Measurements from ENCODE around the gene ING1. TPM values are rescaled to one million over a fixed set of nuclear protein-coding genes. Genes with fewer than 3 reads are reported as not detected.

Gene ING1, protein sequence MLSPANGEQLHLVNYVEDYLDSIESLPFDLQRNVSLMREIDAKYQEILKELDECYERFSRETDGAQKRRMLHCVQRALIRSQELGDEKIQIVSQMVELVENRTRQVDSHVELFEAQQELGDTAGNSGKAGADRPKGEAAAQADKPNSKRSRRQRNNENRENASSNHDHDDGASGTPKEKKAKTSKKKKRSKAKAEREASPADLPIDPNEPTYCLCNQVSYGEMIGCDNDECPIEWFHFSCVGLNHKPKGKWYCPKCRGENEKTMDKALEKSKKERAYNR
- total RNA-seq (2012; rRNA removed) (9.1 and 11.7 TPM in 2 replicates), polyA plus RNA-seq (2012; rRNA removed) (13.5 and 17.5 TPM in 2 replicates), Bru-seq, nascent RNA (percentile 61 among the genes with signal in this experiment), BruChase-seq, experiment 1, labeled RNA remaining after a 6-hour chase (percentile 60 among the genes with signal in this experiment), BruChase-seq, experiment 2, labeled RNA remaining after a 2-hour chase (percentile 68 among the genes with signal in this experiment)
- 12.9 and 25.4 TPM in 2 replicates for polyA plus RNA-seq (2012; cell fraction: cytosol; rRNA removed)
- 22.3 and 33.7 TPM in 2 replicates for polyA plus RNA-seq (2012; cell fraction: nucleus; rRNA removed; ENCODE audit: low replicate concordance)
- long read RNA-seq, full-length matches to known transcripts, result 40 of 44 reads
- long read RNA-seq, partial matches to known transcripts, result 0 of 44 reads
- long read RNA-seq, other reads (novel, unspliced or antisense), result 4 of 44 reads

DNA sequence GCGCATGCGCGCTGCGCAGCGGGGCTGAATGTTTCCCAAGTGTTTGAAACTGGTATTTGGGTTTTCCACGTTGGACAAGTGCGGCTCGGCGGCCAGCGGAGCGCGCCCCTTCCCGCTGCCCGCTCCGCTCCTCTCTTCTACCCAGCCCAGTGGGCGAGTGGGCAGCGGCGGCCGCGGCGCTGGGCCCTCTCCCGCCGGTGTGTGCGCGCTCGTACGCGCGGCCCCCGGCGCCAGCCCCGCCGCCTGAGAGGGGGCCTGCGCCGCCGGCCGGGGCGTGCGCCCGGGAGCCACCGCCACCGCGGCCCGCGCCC lies at the start of gene ING1:
ING1 (plus strand) TSS at position 59 of the 311 bp plus-strand sequence. CDS start 450 bp downstream, outside the sequence.
- POLR2A ChIA-PET (ENCODE audit: unreplicated experiment), result no interaction called here
- TF ChIP-seq RAD21 (IDR thresholded peaks at IDR 0.05; ENCODE audit: low read length) (no peak), FOS (IDR thresholded peaks at IDR 0.05; ENCODE audit: low read depth, low read length) (no peak), RFX5 (IDR thresholded peaks at IDR 0.05; ENCODE audit: low read depth, low read length) (no peak), SMC3 (IDR thresholded peaks at IDR 0.05; ENCODE audit: low read depth, low read length) (no peak), POLR2A (IDR thresholded peaks at IDR 0.05; ENCODE audit: low read depth, low read length) (no peak), CEBPB (IDR thresholded peaks at IDR 0.05; ENCODE audit: low read depth, low read length) (no peak), BHLHE40 (IDR thresholded peaks at IDR 0.05; ENCODE audit: low read depth, low read length) (no peak), NFE2L2 (IDR thresholded peaks at IDR 0.05; ENCODE audit: low read depth, low read length) (no peak), MAZ (IDR thresholded peaks at IDR 0.05; ENCODE audit: borderline replicate concordance, low read depth, low read length) (no peak), RCOR1 (IDR thresholded peaks at IDR 0.05; ENCODE audit: insufficient replicate concordance, low read length) (no peak), CHD1 (IDR thresholded peaks at IDR 0.05; ENCODE audit: low read depth, low read length) (no peak), MAFK (IDR thresholded peaks at IDR 0.05; ENCODE audit: low read depth, low read length) (no peak), MXI1 (IDR thresholded peaks at IDR 0.05; ENCODE audit: borderline replicate concordance, low read depth, low read length) (no peak; the same call in 1 of the 2 replicates)
- TF ChIP-seq, protein P1, sequence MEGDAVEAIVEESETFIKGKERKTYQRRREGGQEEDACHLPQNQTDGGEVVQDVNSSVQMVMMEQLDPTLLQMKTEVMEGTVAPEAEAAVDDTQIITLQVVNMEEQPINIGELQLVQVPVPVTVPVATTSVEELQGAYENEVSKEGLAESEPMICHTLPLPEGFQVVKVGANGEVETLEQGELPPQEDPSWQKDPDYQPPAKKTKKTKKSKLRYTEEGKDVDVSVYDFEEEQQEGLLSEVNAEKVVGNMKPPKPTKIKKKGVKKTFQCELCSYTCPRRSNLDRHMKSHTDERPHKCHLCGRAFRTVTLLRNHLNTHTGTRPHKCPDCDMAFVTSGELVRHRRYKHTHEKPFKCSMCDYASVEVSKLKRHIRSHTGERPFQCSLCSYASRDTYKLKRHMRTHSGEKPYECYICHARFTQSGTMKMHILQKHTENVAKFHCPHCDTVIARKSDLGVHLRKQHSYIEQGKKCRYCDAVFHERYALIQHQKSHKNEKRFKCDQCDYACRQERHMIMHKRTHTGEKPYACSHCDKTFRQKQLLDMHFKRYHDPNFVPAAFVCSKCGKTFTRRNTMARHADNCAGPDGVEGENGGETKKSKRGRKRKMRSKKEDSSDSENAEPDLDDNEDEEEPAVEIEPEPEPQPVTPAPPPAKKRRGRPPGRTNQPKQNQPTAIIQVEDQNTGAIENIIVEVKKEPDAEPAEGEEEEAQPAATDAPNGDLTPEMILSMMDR (conservative IDR thresholded peaks at IDR 0.05; ENCODE audit: low read depth, low read length), result no peak
- TF ChIP-seq, protein P2, sequence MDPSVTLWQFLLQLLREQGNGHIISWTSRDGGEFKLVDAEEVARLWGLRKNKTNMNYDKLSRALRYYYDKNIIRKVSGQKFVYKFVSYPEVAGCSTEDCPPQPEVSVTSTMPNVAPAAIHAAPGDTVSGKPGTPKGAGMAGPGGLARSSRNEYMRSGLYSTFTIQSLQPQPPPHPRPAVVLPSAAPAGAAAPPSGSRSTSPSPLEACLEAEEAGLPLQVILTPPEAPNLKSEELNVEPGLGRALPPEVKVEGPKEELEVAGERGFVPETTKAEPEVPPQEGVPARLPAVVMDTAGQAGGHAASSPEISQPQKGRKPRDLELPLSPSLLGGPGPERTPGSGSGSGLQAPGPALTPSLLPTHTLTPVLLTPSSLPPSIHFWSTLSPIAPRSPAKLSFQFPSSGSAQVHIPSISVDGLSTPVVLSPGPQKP (IDR thresholded peaks at IDR 0.05; ENCODE audit: borderline replicate concordance, low read depth, low read length), result no peak

More for the DNA sequence above, at the start of gene ING1:
- peak within 1 kb of the TSS; percentile 89 for H2BK5ac ChIP-seq (ENCODE audit: low read depth, low read length, poor library complexity, severe bottlenecking)
- H3K9me1 ChIP-seq (ENCODE audit: insufficient read depth, low read length), result no peaks in the 10 kb centered on the region; the same call in 1 of the 2 replicates
- peak within 1 kb of the TSS; percentile 83 for H3K56ac ChIP-seq (ENCODE audit: extremely low read depth, insufficient read depth, low read length)
- H3K4me2 ChIP-seq (ENCODE audit: low read depth, low read length), result peak within 1 kb of the TSS; percentile 71
- intact Hi-C loops (cut with micrococcal nuclease), result loop anchor here (2.0 kb wide), 1 partner anchor 97 kb away; no protein-coding TSS in a partner anchor
- H2BK15ac ChIP-seq (ENCODE audit: low read depth, low read length), result no peak within 1 kb of the TSS; the same call in 2 of the 3 replicates
- H4K5ac ChIP-seq (ENCODE audit: low read depth, low read length), result peak within 1 kb of the TSS; percentile 31
- peak within 1 kb of the TSS; percentile 84 for H3K14ac ChIP-seq (replicated peaks; ENCODE audit: low read depth, low read length)
- BruUV-seq (replicated peaks), result no TSS peak
- dilution Hi-C loops (cut with HindIII; ENCODE audit: low sequenced_read_pairs, unreplicated experiment), result no loop called here
- peak within 1 kb of the TSS; percentile 98 for H3K4me3 ChIP-seq (ENCODE audit: insufficient read depth, low read depth, low read length)
- DNase-seq, result no peak
- peak within 1 kb of the TSS; percentile 94 for H2AFZ ChIP-seq (replicated peaks; ENCODE audit: low read length, poor library complexity)
- in situ Hi-C loops (cut with MboI; ENCODE audit: low sequenced_read_pairs), result no loop called here
- peak within 1 kb of the TSS; percentile 87 for H3K9ac ChIP-seq (ENCODE audit: low read depth, low read length)
- peak within 1 kb of the TSS; percentile 63 for H3K18ac ChIP-seq (ENCODE audit: low read depth, low read length)
- no peaks in the 10 kb centered on the region for H3K27me3 ChIP-seq (ENCODE audit: control insufficient read depth, insufficient read depth, low read length)
- H3K79me1 ChIP-seq (ENCODE audit: low read depth in 1 of 2, low read length in 2 of 2), result peaks cover 6 to 30% of the 10 kb centered on the region in 2 experiments; a peak in 3 of 4 replicates
- peak within 1 kb of the TSS; percentile 84 for H3K23ac ChIP-seq (ENCODE audit: low read depth, low read length)
- H2AK9ac ChIP-seq (replicated peaks; ENCODE audit: low read depth, low read length, poor library complexity), result peak within 1 kb of the TSS; percentile 99
- no peak for ATAC-seq (ENCODE audit: low read depth)
- no CpG with 5 or more reads among the region's 45 CpGs for WGBS, 2 experiments (ENCODE audit: extremely low coverage in 2 of 2, insufficient read length in 1 of 2)
- CTCF ChIA-PET, result no interaction called here
- no peak within 1 kb of the TSS for H2BK20ac ChIP-seq (ENCODE audit: low read depth, low read length)
- H3K27ac ChIP-seq (ENCODE audit: insufficient read depth, low read length), result peak within 1 kb of the TSS; percentile 89
- peak within 1 kb of the TSS; percentile 88 for H2AK5ac ChIP-seq (ENCODE audit: low read depth, low read length)
- peak within 1 kb of the TSS; percentile 31; the same call in 1 of the 2 replicates for H2BK120ac ChIP-seq (ENCODE audit: low read depth, low read length)
- no peaks in the 10 kb centered on the region for H3K36me3 ChIP-seq (ENCODE audit: control insufficient read depth, insufficient read depth, low read length)
- peak within 1 kb of the TSS; percentile 69 for H4K91ac ChIP-seq (ENCODE audit: insufficient read depth, low read depth, low read length)
- H3K4me1 ChIP-seq (ENCODE audit: control insufficient read depth, insufficient read depth, low read length), result no peaks in the 10 kb centered on the region; the same call in 1 of the 2 replicates
- no peaks in the 10 kb centered on the region for H3K9me3 ChIP-seq (ENCODE audit: control insufficient read depth, insufficient read depth, low read length)
- peaks cover 30% of the 10 kb centered on the region for H4K20me1 ChIP-seq (ENCODE audit: insufficient read depth, low read length)
- H3K4ac ChIP-seq (ENCODE audit: low read depth, low read length), result peak within 1 kb of the TSS; percentile 86
- H4K8ac ChIP-seq (ENCODE audit: low read depth in 2 of 2, low read length in 2 of 2), result peak within 1 kb of the TSS; percentile 26 to 93

All from IMR-90 (cell line).